ENCODE results near the gene AGPAT2. TPM values are rescaled to one million over a fixed set of nuclear protein-coding genes. Genes with fewer than 3 reads are reported as not detected.

Gene AGPAT2
- total RNA-seq, 1 experiment from 2014 or later: 77.9 TPM

- ATAC-seq: no peak
- intact Hi-C loops (cut with micrococcal nuclease; ENCODE audit: unreplicated experiment): no loop called here
- no TSS peak for BruUV-seq (replicated peaks)
- H3K4me3 ChIP-seq (ENCODE audit: low read depth in 2 of 2, low read length in 2 of 2): no peak overlapping the region
- POLR2A ChIA-PET: interaction anchor here (0.9 kb wide), 1 partner anchor 13 kb away, joined by 3 read pairs; no protein-coding TSS in a partner anchor
- no peak for TF ChIP-seq TCF7L2 (IDR thresholded peaks at IDR 0.05; ENCODE audit: low read depth, low read length)
- no peak for TF ChIP-seq POLR2AphosphoS5 (IDR thresholded peaks at IDR 0.05; ENCODE audit: low read depth, low read length)
- TF ChIP-seq, protein P1, sequence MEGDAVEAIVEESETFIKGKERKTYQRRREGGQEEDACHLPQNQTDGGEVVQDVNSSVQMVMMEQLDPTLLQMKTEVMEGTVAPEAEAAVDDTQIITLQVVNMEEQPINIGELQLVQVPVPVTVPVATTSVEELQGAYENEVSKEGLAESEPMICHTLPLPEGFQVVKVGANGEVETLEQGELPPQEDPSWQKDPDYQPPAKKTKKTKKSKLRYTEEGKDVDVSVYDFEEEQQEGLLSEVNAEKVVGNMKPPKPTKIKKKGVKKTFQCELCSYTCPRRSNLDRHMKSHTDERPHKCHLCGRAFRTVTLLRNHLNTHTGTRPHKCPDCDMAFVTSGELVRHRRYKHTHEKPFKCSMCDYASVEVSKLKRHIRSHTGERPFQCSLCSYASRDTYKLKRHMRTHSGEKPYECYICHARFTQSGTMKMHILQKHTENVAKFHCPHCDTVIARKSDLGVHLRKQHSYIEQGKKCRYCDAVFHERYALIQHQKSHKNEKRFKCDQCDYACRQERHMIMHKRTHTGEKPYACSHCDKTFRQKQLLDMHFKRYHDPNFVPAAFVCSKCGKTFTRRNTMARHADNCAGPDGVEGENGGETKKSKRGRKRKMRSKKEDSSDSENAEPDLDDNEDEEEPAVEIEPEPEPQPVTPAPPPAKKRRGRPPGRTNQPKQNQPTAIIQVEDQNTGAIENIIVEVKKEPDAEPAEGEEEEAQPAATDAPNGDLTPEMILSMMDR (IDR thresholded peaks at IDR 0.05): no peak
- TF ChIP-seq REST (IDR thresholded peaks at IDR 0.05; ENCODE audit: insufficient read depth in 1 of 2, low read depth in 2 of 2, low read length in 1 of 2): no peak
- no peak for TF ChIP-seq SIN3A (IDR thresholded peaks at IDR 0.05; ENCODE audit: borderline replicate concordance, insufficient read depth, low read depth, low read length)
- in situ Hi-C loops (cut with HindIII; ENCODE audit: low pct_unique_long_range_greater_than_20kb, low sequenced_read_pairs): no loop called here
- H3K36me3 ChIP-seq (ENCODE audit: control insufficient read depth, insufficient read depth, low read length): no peaks in the 10 kb centered on the region
- H3K27me3 ChIP-seq (ENCODE audit: control insufficient read depth, insufficient read depth, low read length): no peaks in the 10 kb centered on the region
- no peak for DNase-seq (ENCODE audit: low read depth, low spot score)
- peaks cover 22% of the 10 kb centered on the region for H3K4me1 ChIP-seq (ENCODE audit: control insufficient read depth, insufficient read depth, low read length)
- H3K27ac ChIP-seq (ENCODE audit: low read length): no peak overlapping the region
- no peaks in the 10 kb centered on the region for H3K9me3 ChIP-seq (ENCODE audit: control insufficient read depth, insufficient read depth, low read depth, low read length)
- CTCF ChIA-PET: no interaction called here
Measured at GRCh38 chr9:136676297-136676794, 10.9 kb downstream of the AGPAT2 start.

GRCh38 chr9:136675477-136676296 lies 11.6 kb downstream of the AGPAT2 start:
- DNase-seq (ENCODE audit: low read depth, low spot score) (no peak), ATAC-seq (no peak)
- POLR2A ChIA-PET: interaction anchor here (0.7 to 0.9 kb wide), 2 partner anchors 9 to 14 kb away, joined by 3 to 11 read pairs; no protein-coding TSS in a partner anchor
- Histone ChIP-seq H3K4me3 (ENCODE audit: low read depth in 2 of 2, low read length in 2 of 2) (no peak overlapping the region), H3K36me3 (ENCODE audit: control insufficient read depth, insufficient read depth, low read length) (no peaks in the 10 kb centered on the region), H3K9me3 (ENCODE audit: control insufficient read depth, insufficient read depth, low read depth, low read length) (no peaks in the 10 kb centered on the region), H3K4me1 (ENCODE audit: control insufficient read depth, insufficient read depth, low read length) (peaks cover 25% of the 10 kb centered on the region), H3K27ac (ENCODE audit: low read length) (no peak overlapping the region), H3K27me3 (ENCODE audit: control insufficient read depth, insufficient read depth, low read length) (no peaks in the 10 kb centered on the region)
- CTCF ChIA-PET: interaction anchor here (0.5 kb wide), 1 partner anchor 642 kb away, joined by 8 read pairs; no protein-coding TSS in a partner anchor
- TF ChIP-seq, protein P1 (IDR thresholded peaks at IDR 0.05): no peak
- TF ChIP-seq SIN3A (IDR thresholded peaks at IDR 0.05; ENCODE audit: borderline replicate concordance, insufficient read depth, low read depth, low read length) (no peak), TCF7L2 (IDR thresholded peaks at IDR 0.05; ENCODE audit: low read depth, low read length) (no peak)
- BruUV-seq (replicated peaks): no TSS peak
- intact Hi-C loops (cut with micrococcal nuclease; ENCODE audit: unreplicated experiment) (no loop called here), in situ Hi-C loops (cut with HindIII; ENCODE audit: low pct_unique_long_range_greater_than_20kb, low sequenced_read_pairs) (no loop called here)
